ENCODE measurements around the gene MRPS33.

MRPS33 gene

GRCh38 chr7:141014524-141015395 is at the start of gene MRPS33:
Gene MRPS33, minus strand, starts transcription at chr7:141014952. Its CDS starts 4,319 bp downstream, at chr7:141010633.
- peak; percentile 57 for TF ChIP-seq CTCF (IDR thresholded peaks at IDR 0.05; ENCODE audit: low read depth, low read length)

GRCh38 chr7:141057788-141058187 is 43.0 kb upstream of the MRPS33 start:
- no peak overlapping the region for H3K4me3 ChIP-seq (ENCODE audit: low read depth, low read length)
- no peak for TF ChIP-seq CTCF (IDR thresholded peaks at IDR 0.05; ENCODE audit: low read depth, low read length)

More at GRCh38 chr7:141014524-141015395, at the start of gene MRPS33:
- H3K4me3 ChIP-seq (ENCODE audit: low read depth, low read length) = peak within 1 kb of the TSS; percentile 67

- TF ChIP-seq CTCF (IDR thresholded peaks at IDR 0.05; ENCODE audit: low read depth, low read length) = no peak
- H3K4me3 ChIP-seq (ENCODE audit: low read depth, low read length) = no peak overlapping the region
These were observed 40.4 kb upstream of the MRPS33 start for GRCh38 chr7:141055146-141055545.

- TF ChIP-seq CTCF (IDR thresholded peaks at IDR 0.05; ENCODE audit: low read depth, low read length) = no peak
- H3K4me3 ChIP-seq (ENCODE audit: low read depth, low read length) = no peak overlapping the region
These were observed 38.9 kb upstream of the MRPS33 start for GRCh38 chr7:141053626-141054025.

GRCh38 chr7:141045842-141046620 is 31.3 kb upstream of the MRPS33 start:
- peak overlapping the region; percentile 19; the same call in 1 of the 2 replicates for H3K4me3 ChIP-seq (ENCODE audit: low read depth, low read length)
- no peak for TF ChIP-seq CTCF (IDR thresholded peaks at IDR 0.05; ENCODE audit: low read depth, low read length)

- no peak for TF ChIP-seq CTCF (IDR thresholded peaks at IDR 0.05; ENCODE audit: low read depth, low read length)
- H3K4me3 ChIP-seq (ENCODE audit: low read depth, low read length) = peak overlapping the region; percentile 19; the same call in 1 of the 2 replicates
These were observed 30.5 kb upstream of the MRPS33 start for GRCh38 chr7:141045126-141045841.

Data from WI38 (cell line).